HCT116 (cell line): Measurements from ENCODE around the gene HNRNPD. TPM values are rescaled to one million over a fixed set of nuclear protein-coding genes. Genes with fewer than 3 reads are reported as not detected.
"Not testable (repeated sequence)": the region's sequence is repeated elsewhere in the genome, so short reads cannot be mapped to it uniquely, and the experiment has no call there.

Experiments used
- ATAC-seq: fragments of 200-7000 bp; cut with Tn5 transposase; 2 replicates; pipeline ENCODE4 v1.9.1; 2020; ENCODE audit warnings: mild to moderate bottlenecking, moderate library complexity
- BruUV-seq: library from RNA; stranded (reverse); fragments of 400-500 nt; replicated peaks from 2 replicates; lab custom pipeline; 2021; lab: Mats Ljungman, UMichigan
- CTCF ChIA-PET: fragments of 300-600 bp; sonication (Branson Sonifier 250); formaldehyde crosslinking; loops from one replicate; lab custom pipeline; 2021; ENCODE audit warnings: antibody characterized with exemption; lab: Charles Lee
- POLR2A ChIA-PET: fragments of 300-600, 350-600 bp; sonication (Branson Sonifier 250); formaldehyde crosslinking; loops from one replicate; lab custom pipeline; 2021; ENCODE audit warnings: antibody characterized with exemption; lab: Charles Lee
- RAD21 ChIA-PET, 2 experiments: fragments of 300-600 bp; sonication (Branson Sonifier 250); formaldehyde crosslinking; loops; one replicate each; lab custom pipeline; 2023; ENCODE audit warnings: low total read pairs in 2 of 2; ENCODE audit not compliant: uncharacterized antibody in 2 of 2, unreplicated experiment in 2 of 2, low non-redundant PET in 1 of 2; lab: Charles Lee
- DNase-seq: peaks from one replicate; pipeline ENCODE4 v3.0.0-alpha.2; 2010; ENCODE audit warnings: low read depth, low spot score
- H2AFZ ChIP-seq: fragments of 200-600 bp; shearing (Covaris generic), sonication (generic); 2 replicates; pipeline ENCODE4 v1.6.1; 2017; ENCODE audit warnings: low read depth, mixed run types, mixed read lengths, antibody characterized with exemption, low read length; ENCODE audit not compliant: poor library complexity, severe bottlenecking
- H3K27ac ChIP-seq: 2 replicates; pipeline ENCODE4 v1.5.1; 2012; ENCODE audit warnings: low read depth, low read length
- H3K27me3 ChIP-seq: fragments of 200-600 bp; sonication (generic); 2 replicates; pipeline ENCODE4 v1.6.1; 2016; ENCODE audit warnings: mixed run types, low read length, mixed read lengths; ENCODE audit not compliant: insufficient read depth
- H3K36me3 ChIP-seq, 2 experiments: fragments of 200-500 bp in 1 of 2; fragments of 200-600 bp in 1 of 2; sonication (Bioruptor generic) in 1 of 2; sonication (generic) in 1 of 2; 2 replicates each; pipeline versions ENCODE4 v1.5.1 to v1.6.1; 2014 to 2016; ENCODE audit warnings: low read length in 2 of 2, inconsistent platforms in 1 of 2, mixed read lengths in 1 of 2, mixed run types in 1 of 2; ENCODE audit not compliant: insufficient read depth in 2 of 2, control insufficient read depth in 1 of 2
- H3K4me1 ChIP-seq, 2 experiments: fragments of 200-600 bp in 1 of 2; sonication (generic) in 1 of 2; 2 replicates each; pipeline versions ENCODE4 v1.5.1 to v1.6.1; 2012 to 2017; ENCODE audit warnings: low read length in 2 of 2, inconsistent platforms in 1 of 2, mild to moderate bottlenecking in 1 of 2, mixed read lengths in 1 of 2, mixed run types in 1 of 2, moderate library complexity in 1 of 2; ENCODE audit not compliant: insufficient read depth in 2 of 2, control insufficient read depth in 1 of 2
- H3K4me2 ChIP-seq: fragments of 200-600 bp; sonication (generic); 2 replicates; pipeline ENCODE4 v1.6.1; 2017; ENCODE audit warnings: mixed run types, low read length, mixed read lengths
- H3K4me3 ChIP-seq, 2 experiments: fragments of 200-600 bp in 1 of 2; sonication (generic) in 1 of 2; replicated peaks in 1 of 2; 2 replicates each; pipeline ENCODE4 v1.5.1; 2011 to 2016; ENCODE audit warnings: low read length in 2 of 2, control low read depth in 1 of 2, low read depth in 1 of 2, mild to moderate bottlenecking in 1 of 2, mixed read lengths in 1 of 2, mixed run types in 1 of 2
- H3K79me2 ChIP-seq: fragments of 200-600 bp; sonication (generic); 2 replicates; pipeline ENCODE4 v1.6.1; 2017; ENCODE audit warnings: mild to moderate bottlenecking, mixed run types, low read length, moderate library complexity, mixed read lengths; ENCODE audit not compliant: insufficient read depth
- H3K9ac ChIP-seq: fragments of 200-600 bp; sonication (generic); 2 replicates; pipeline ENCODE4 v1.6.1; 2016; ENCODE audit warnings: low read length, mixed read lengths
- H3K9me2 ChIP-seq: fragments of 200-600 bp; sonication (generic), shearing (Covaris generic); 2 replicates; pipeline ENCODE4 v1.6.1; 2017; ENCODE audit warnings: mixed run types, mild to moderate bottlenecking, moderate library complexity; ENCODE audit not compliant: insufficient read depth
- H3K9me3 ChIP-seq, 2 experiments: fragments of 200-500 bp in 1 of 2; fragments of 200-600 bp in 1 of 2; sonication (Bioruptor generic) in 1 of 2; sonication (generic) in 1 of 2; 2 replicates each; pipeline ENCODE4 v1.6.1; 2014 to 2017; ENCODE audit warnings: low read length in 2 of 2, mixed read lengths in 2 of 2, inconsistent platforms in 1 of 2, low read depth in 1 of 2, mild to moderate bottlenecking in 1 of 2, mixed run types in 1 of 2, moderate library complexity in 1 of 2; ENCODE audit not compliant: control insufficient read depth in 1 of 2, insufficient read depth in 1 of 2
- H4K20me1 ChIP-seq: fragments of 200-600 bp; sonication (generic), shearing (Covaris generic); 2 replicates; pipeline ENCODE4 v1.6.1; 2017; ENCODE audit warnings: mixed run types, mild to moderate bottlenecking, moderate library complexity; ENCODE audit not compliant: insufficient read depth
- ATF3 ChIP-seq: IDR thresholded peaks from 2 replicates; pipeline ENCODE4 v1.6.1; 2012
- CBX3 ChIP-seq: IDR thresholded peaks from 2 replicates; pipeline ENCODE4 v1.6.1; 2012; ENCODE audit warnings: low read depth
- CEBPB ChIP-seq: IDR thresholded peaks from 2 replicates; pipeline ENCODE4 v1.6.1; 2012; ENCODE audit warnings: low read depth
- EGR1 ChIP-seq: IDR thresholded peaks from 2 replicates; pipeline ENCODE4 v1.6.1; 2012; ENCODE audit warnings: low read depth
- ELF1 ChIP-seq: IDR thresholded peaks from 2 replicates; pipeline ENCODE4 v1.6.1; 2012; ENCODE audit warnings: low read depth, borderline replicate concordance
- EZH2 ChIP-seq: fragments of 200-600 bp; sonication (generic); IDR thresholded peaks from 2 replicates; pipeline ENCODE4 v1.6.1; 2017; ENCODE audit warnings: antibody characterized with exemption, mixed run types
- EZH2phosphoT487 ChIP-seq: fragments of 200-600 bp; IDR thresholded peaks from 2 replicates; pipeline ENCODE4 v1.6.1; 2018; ENCODE audit warnings: antibody characterized with exemption, borderline replicate concordance
- FOSL1 ChIP-seq: IDR thresholded peaks from 2 replicates; pipeline ENCODE4 v1.6.1; 2012; ENCODE audit warnings: low read depth
- JUND ChIP-seq: IDR thresholded peaks from 2 replicates; pipeline ENCODE4 v1.6.1; 2012
- POLR2A ChIP-seq: IDR thresholded peaks from 2 replicates; pipeline ENCODE4 v1.7.0; 2011; ENCODE audit warnings: borderline replicate concordance; ENCODE audit not compliant: insufficient read depth, insufficient read length; ENCODE audit errors: extremely low read depth
- POLR2AphosphoS5 ChIP-seq: IDR thresholded peaks from 2 replicates; pipeline ENCODE4 v1.6.1; 2011; ENCODE audit warnings: mild to moderate bottlenecking, low read depth, low read length, moderate library complexity
- RAD21 ChIP-seq: IDR thresholded peaks from 2 replicates; pipeline ENCODE4 v1.6.1; 2012; ENCODE audit warnings: low read depth, mild to moderate bottlenecking
- SP1 ChIP-seq: IDR thresholded peaks from 2 replicates; pipeline ENCODE4 v1.6.1; 2012; ENCODE audit warnings: low read depth
- SRF ChIP-seq: IDR thresholded peaks from 2 replicates; pipeline ENCODE4 v1.6.1; 2012; ENCODE audit warnings: low read depth
- YY1 ChIP-seq: IDR thresholded peaks from 2 replicates; pipeline ENCODE4 v1.6.1; 2011; ENCODE audit warnings: low read length, low read depth, moderate library complexity, mild to moderate bottlenecking; ENCODE audit not compliant: insufficient replicate concordance; ENCODE audit errors: extremely low read depth
- ZFX ChIP-seq: fragments of 450-650 bp; IDR thresholded peaks from 2 replicates; pipeline ENCODE4 v1.6.1; 2017
- ZNF274 ChIP-seq: fragments of 200-500 bp; sonication (Bioruptor generic); IDR thresholded peaks from 2 replicates; pipeline ENCODE4 v1.6.1; 2014; ENCODE audit warnings: mild to moderate bottlenecking, low read depth, low read length, inconsistent platforms
- intact Hi-C: fragments of 100-400 bp; cut with micrococcal nuclease; formaldehyde crosslinking; loops from 2 replicates; pipeline ENCODE4 v1.10.0; 2022
- total RNA-seq: library from RNA; stranded (reverse); gene quantifications from one replicate; pipeline ENCODE4 v1.2.1, GENCODE V29; 2021; ENCODE audit not compliant: unreplicated experiment

Gene HNRNPD
- total RNA-seq, 1 experiment from 2014 or later, result 357 TPM

DNA sequence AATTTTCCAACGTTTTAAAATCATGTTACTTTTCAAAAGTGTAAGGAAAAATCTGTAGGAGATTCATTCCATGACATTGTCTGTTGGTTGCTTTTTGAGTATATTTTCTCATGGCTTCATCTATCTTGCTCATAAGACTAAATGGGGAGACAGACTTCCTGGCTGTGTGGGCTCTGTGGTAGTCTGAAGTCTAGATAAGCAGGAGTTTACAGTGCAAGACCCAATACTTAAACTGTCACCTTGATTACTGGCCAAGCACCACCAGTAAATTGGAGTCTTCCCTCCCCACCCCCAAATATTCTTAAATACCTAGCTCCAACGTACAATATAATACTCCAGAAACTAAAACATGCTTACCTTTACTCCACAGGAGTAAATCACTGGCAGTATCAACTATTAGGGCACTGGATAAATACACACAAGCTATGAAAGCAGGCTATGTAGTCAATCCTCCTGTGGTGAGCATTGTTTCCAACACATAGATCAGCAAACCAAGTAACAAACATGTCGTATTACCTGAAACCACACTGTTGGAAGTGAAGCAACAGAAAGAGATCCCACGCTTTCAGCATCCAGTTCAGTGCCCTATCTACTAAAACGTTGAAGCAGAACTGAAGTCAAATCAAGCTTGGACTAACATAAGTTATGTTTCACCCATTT is 6.2 kb downstream of the HNRNPD start:
- H3K4me2 ChIP-seq, result no peak overlapping the region
- TF ChIP-seq EZH2, result no peak
- TF ChIP-seq EZH2phosphoT487, result no peak
- TF ChIP-seq EGR1, result no peak
- TF ChIP-seq CEBPB, result no peak
- no peak for TF ChIP-seq ELF1
- no peak for TF ChIP-seq YY1
- no peak for TF ChIP-seq SRF
- TF ChIP-seq RAD21, result no peak
- no peak for TF ChIP-seq ZFX
- no peak for TF ChIP-seq ZNF274
- TF ChIP-seq POLR2AphosphoS5, result no peak
- TF ChIP-seq JUND, result no peak
- TF ChIP-seq SP1, result no peak
- no peak for TF ChIP-seq FOSL1
- TF ChIP-seq POLR2A, result no peak
- TF ChIP-seq ATF3, result no peak
- no peak for TF ChIP-seq CBX3
- H3K4me1 ChIP-seq, result peaks cover 8 to 18% of the 10 kb centered on the region in 2 experiments
- H2AFZ ChIP-seq, result no peak overlapping the region
- H3K9me2 ChIP-seq, result no peaks in the 10 kb centered on the region
- no peak for DNase-seq
- H3K27me3 ChIP-seq, result no peaks in the 10 kb centered on the region
- BruUV-seq, result no TSS peak
- ATAC-seq, result no peak
- H3K4me3 ChIP-seq, result no peak overlapping the region
- peaks cover 86% of the 10 kb centered on the region for H4K20me1 ChIP-seq
- RAD21 ChIA-PET, result no interaction called here
- no peaks in the 10 kb centered on the region for H3K9me3 ChIP-seq
- H3K27ac ChIP-seq, result no peak overlapping the region
- POLR2A ChIA-PET, result no interaction called here
- peaks cover 28 to 75% of the 10 kb centered on the region in 2 experiments for H3K36me3 ChIP-seq
- H3K79me2 ChIP-seq, result peaks cover 100% of the 10 kb centered on the region
- intact Hi-C loops, result no loop called here
- H3K9ac ChIP-seq, result no peak overlapping the region
- CTCF ChIA-PET, result no interaction called here

DNA sequence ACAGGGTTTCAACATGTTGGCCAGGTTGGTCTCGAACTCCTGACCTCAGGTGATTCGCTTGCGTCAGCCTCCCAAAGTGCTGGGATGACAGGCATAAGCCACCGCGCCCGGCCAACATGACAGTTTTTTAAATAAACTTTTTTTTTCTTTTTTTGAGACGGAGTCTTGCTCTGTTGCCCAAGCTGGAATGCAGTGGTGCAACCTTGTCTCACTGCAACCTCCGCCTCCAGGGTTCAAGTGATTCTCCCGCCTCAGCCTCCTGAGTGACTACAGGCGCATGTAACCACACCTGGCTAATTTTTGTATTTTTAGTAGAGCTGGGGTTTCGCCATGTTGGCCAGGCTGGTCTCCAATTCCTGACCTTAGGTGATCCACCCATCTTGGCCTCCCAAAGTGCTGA is 7.4 kb downstream of the HNRNPD start:
- H3K4me3 ChIP-seq, H3K4me2 ChIP-seq, H2AFZ ChIP-seq, DNase-seq, RAD21 ChIA-PET, H3K9ac ChIP-seq, intact Hi-C loops, BruUV-seq, H3K27ac ChIP-seq, ATAC-seq, H3K27me3 ChIP-seq, H3K9me3 ChIP-seq, H3K9me2 ChIP-seq: not testable (repeated sequence)
- POLR2A ChIA-PET, result interaction anchor here (0.9 to 1.3 kb wide), 2 partner anchors 58 to 63 kb away, joined by 3 read pairs; no protein-coding TSS in a partner anchor
- Histone ChIP-seq H3K4me1 (peaks cover 4 to 11% of the 10 kb centered on the region in 2 experiments), H4K20me1 (peaks cover 86% of the 10 kb centered on the region), H3K79me2 (peaks cover 100% of the 10 kb centered on the region), H3K36me3 (peaks cover 28 to 68% of the 10 kb centered on the region in 2 experiments)
- CTCF ChIA-PET, result interaction anchor here (1.0 kb wide), 1 partner anchor 82 kb away, joined by 4 read pairs; no protein-coding TSS in a partner anchor
